GM23338 (cell line): ENCODE data around the gene MAP1S. TPM values are rescaled to one million over a fixed set of nuclear protein-coding genes. Genes with fewer than 3 reads are reported as not detected.

Experiments used
- ATAC-seq: fragments of 200-7000 bp; cut with Tn5 transposase; 3 replicates; pipeline ENCODE4 v1.9.1; 2020
- DNase-seq: peaks from one replicate; pipeline ENCODE4 v3.0.0-alpha.2; 2015; ENCODE audit warnings: low spot score
- H2AFZ ChIP-seq: fragments of 200-600 bp; sonication (generic); 2 replicates; pipeline ENCODE4 v1.8.0; 2016; ENCODE audit warnings: antibody characterized with exemption, mild to moderate bottlenecking, moderate library complexity
- H3F3A ChIP-seq: fragments of 200-600 bp; sonication (generic); replicated peaks from 2 replicates; pipeline ENCODE4 v1.8.0; 2017; ENCODE audit warnings: antibody characterized with exemption, mixed run types, low read depth
- H3K27ac ChIP-seq: fragments of 200-600 bp; sonication (generic); 2 replicates; pipeline ENCODE4 v1.6.1; 2016; ENCODE audit warnings: low read depth
- H3K27me3 ChIP-seq: fragments of 200-600 bp; sonication (generic); 2 replicates; pipeline ENCODE4 v1.8.0; 2016; ENCODE audit warnings: mild to moderate bottlenecking, mixed run types, moderate library complexity; ENCODE audit not compliant: insufficient read depth
- H3K36me3 ChIP-seq: fragments of 200-600 bp; sonication (generic); 2 replicates; pipeline ENCODE4 v1.8.0; 2016; ENCODE audit warnings: mild to moderate bottlenecking; ENCODE audit not compliant: insufficient read depth
- H3K4me1 ChIP-seq: fragments of 200-600 bp; sonication (generic); 2 replicates; pipeline ENCODE4 v1.8.0; 2016; ENCODE audit warnings: mild to moderate bottlenecking, moderate library complexity; ENCODE audit not compliant: insufficient read depth
- H3K4me2 ChIP-seq: fragments of 200-600 bp; sonication (generic); 2 replicates; pipeline ENCODE4 v1.7.1; 2017; ENCODE audit warnings: mixed run types
- H3K4me3 ChIP-seq: fragments of 200-600 bp; sonication (generic); 2 replicates; pipeline ENCODE4 v1.6.1; 2016; ENCODE audit warnings: mixed run types
- H3K79me2 ChIP-seq: fragments of 200-600 bp; sonication (generic); replicated peaks from 2 replicates; pipeline ENCODE4 v1.8.0; 2017; ENCODE audit warnings: mild to moderate bottlenecking; ENCODE audit not compliant: insufficient read depth
- H3K9me2 ChIP-seq: fragments of 200-600 bp; sonication (generic); 2 replicates; pipeline ENCODE4 v1.8.0; 2017; ENCODE audit not compliant: insufficient read depth
- H4K20me1 ChIP-seq: fragments of 200-600 bp; sonication (generic); replicated peaks from 2 replicates; pipeline ENCODE4 v1.8.0; 2017; ENCODE audit warnings: mild to moderate bottlenecking; ENCODE audit not compliant: insufficient read depth
- H3K27ac Mint-ChIP-seq: 2 replicates; pipeline ENCODE4 v1.8.0; 2020; ENCODE audit warnings: inconsistent platforms, mild to moderate bottlenecking, moderate library complexity, mixed read lengths
- H3K27me3 Mint-ChIP-seq: 3 replicates; pipeline ENCODE4 v1.8.0; 2022; ENCODE audit warnings: low read depth, mild to moderate bottlenecking, moderate library complexity, mixed read lengths, inconsistent platforms; ENCODE audit not compliant: insufficient read depth, poor library complexity
- H3K36me3 Mint-ChIP-seq: 3 replicates; pipeline ENCODE4 v1.8.0; 2021; ENCODE audit warnings: low read depth, mild to moderate bottlenecking, inconsistent platforms, moderate library complexity, mixed read lengths
- H3K4me1 Mint-ChIP-seq: 3 replicates; pipeline ENCODE4 v1.8.0; 2020; ENCODE audit warnings: mild to moderate bottlenecking, inconsistent platforms, mixed read lengths
- H3K4me3 Mint-ChIP-seq: 3 replicates; pipeline ENCODE4 v1.8.0; 2021; ENCODE audit warnings: moderate library complexity, mild to moderate bottlenecking, inconsistent platforms, mixed read lengths
- H3K9me3 Mint-ChIP-seq: 3 replicates; pipeline ENCODE4 v1.8.0; 2020; ENCODE audit warnings: moderate library complexity, mild to moderate bottlenecking, inconsistent platforms, mixed read lengths
- CREB1 ChIP-seq: fragments of 250-450 bp; sonication (Bioruptor Pico); IDR thresholded peaks from 2 replicates; pipeline ENCODE4 v1.5.0; 2020; ENCODE audit warnings: low read depth, mild to moderate bottlenecking, moderate library complexity
- CTCF ChIP-seq, 2 experiments: fragments of 200-600 bp in 1 of 2; sonication (generic) in 1 of 2; conservative IDR thresholded peaks; 2 replicates each; pipeline versions ENCODE4 v1.5.1 to v1.6.1; 2016 to 2017; ENCODE audit warnings: antibody characterized with exemption in 2 of 2, low read depth in 2 of 2, mild to moderate bottlenecking in 2 of 2, moderate library complexity in 1 of 2
- ETS1 ChIP-seq: IDR thresholded peaks from 2 replicates; pipeline ENCODE4 v1.6.1; 2016; ENCODE audit warnings: antibody characterized with exemption
- EZH2 ChIP-seq: fragments of 200-600 bp; sonication (generic); IDR thresholded peaks from one replicate; pipeline ENCODE4 v1.8.0; 2017; ENCODE audit warnings: antibody characterized with exemption, mild to moderate bottlenecking, low read depth; ENCODE audit not compliant: unreplicated experiment
- EZH2phosphoT487 ChIP-seq: fragments of 200-600 bp; sonication (generic); IDR thresholded peaks from one replicate; pipeline ENCODE4 v1.8.1; 2018; ENCODE audit warnings: antibody characterized with exemption; ENCODE audit not compliant: unreplicated experiment
- JUNB ChIP-seq: IDR thresholded peaks from one replicate; pipeline ENCODE4 v1.6.1; 2016; ENCODE audit warnings: antibody characterized with exemption; ENCODE audit not compliant: unreplicated experiment
- NANOG ChIP-seq: IDR thresholded peaks from 2 replicates; pipeline ENCODE4 v1.6.1; 2016; ENCODE audit warnings: antibody characterized with exemption, borderline replicate concordance
- POLR2AphosphoS5 ChIP-seq: IDR thresholded peaks from 2 replicates; pipeline ENCODE4 v1.6.1; 2016; ENCODE audit warnings: antibody characterized with exemption, low read depth
- REST ChIP-seq: IDR thresholded peaks from one replicate; pipeline ENCODE4 v1.6.1; 2018; ENCODE audit warnings: antibody characterized with exemption; ENCODE audit not compliant: unreplicated experiment
- STAT1 ChIP-seq: IDR thresholded peaks from one replicate; pipeline ENCODE4 v1.6.1; 2016; ENCODE audit warnings: antibody characterized with exemption; ENCODE audit not compliant: unreplicated experiment
- ZNF114 ChIP-seq: fragments of 250-450 bp; sonication (Bioruptor Pico); IDR thresholded peaks from 2 replicates; pipeline ENCODE4 v1.5.0; 2020; ENCODE audit warnings: mild to moderate bottlenecking, moderate library complexity
- ZNF331 ChIP-seq: fragments of 250-450 bp; sonication (Bioruptor Pico); IDR thresholded peaks from 2 replicates; pipeline ENCODE4 v1.5.0; 2020; ENCODE audit warnings: low read depth, mild to moderate bottlenecking, moderate library complexity
- ZNF462 ChIP-seq: fragments of 250-450 bp; sonication (Bioruptor Pico); IDR thresholded peaks from 2 replicates; pipeline ENCODE4 v1.5.0; 2020; ENCODE audit warnings: mild to moderate bottlenecking, moderate library complexity
- polyA plus RNA-seq: library from polyadenylated mRNA; unstranded; fragments of >200 nt; fragmentation: Nextera tagmentation; extraction: Ambion mirVana; gene quantifications from 2 replicates; pipeline ENCODE4 v1.2.1, GENCODE V29; 2016
- total RNA-seq: library from RNA; depleted of rRNA; stranded (reverse); fragments of >200 nt; shearing (Covaris generic); gene quantifications from 2 replicates; pipeline ENCODE4 v1.2.3, GENCODE V29; 2014

The MAP1S gene
- total and polyA plus RNA-seq, 2 experiments from 2014 or later = 102 to 104 TPM

- Mint-ChIP-seq H3K36me3 (peaks cover 6% of the 10 kb centered on the region), H3K27me3 (peaks cover 9% of the 10 kb centered on the region), H3K27ac (no peak overlapping the region), H3K9me3 (no peaks in the 10 kb centered on the region), H3K4me3 (no peak overlapping the region), H3K4me1 (peaks cover 3% of the 10 kb centered on the region; the same call in 2 of the 3 replicates)
- Histone ChIP-seq H4K20me1 (no peaks in the 10 kb centered on the region; the same call in 1 of the 2 replicates), H3K36me3 (no peaks in the 10 kb centered on the region), H3K27ac (no peak overlapping the region), H3K4me3 (no peak overlapping the region), H3K4me2 (no peak overlapping the region), H3K9me2 (no peaks in the 10 kb centered on the region), H3K79me2 (no peaks in the 10 kb centered on the region), H2AFZ (no peak overlapping the region), H3K27me3 (no peaks in the 10 kb centered on the region), H3F3A (no peaks in the 10 kb centered on the region), H3K4me1 (no peaks in the 10 kb centered on the region)
- ATAC-seq (no peak), DNase-seq (no peak)
- no peak for TF ChIP-seq REST
- TF ChIP-seq CTCF (conservative IDR thresholded peaks at IDR 0.05; ENCODE audit: low read depth in 2 of 2) = no peak
- TF ChIP-seq ZNF331 (CRISPR knock-in tag) = no peak
- no peak for TF ChIP-seq STAT1
- TF ChIP-seq EZH2phosphoT487 = no peak
- no peak for TF ChIP-seq ETS1
- TF ChIP-seq EZH2 = no peak
- TF ChIP-seq ZNF462 (CRISPR knock-in tag) = no peak
- TF ChIP-seq CREB1 (CRISPR knock-in tag) = no peak
- TF ChIP-seq ZNF114 (CRISPR knock-in tag) = no peak
- no peak for TF ChIP-seq JUNB
- TF ChIP-seq NANOG = no peak
- no peak for TF ChIP-seq POLR2AphosphoS5
Measured at GRCh38 chr19:17767559-17767958, 48.3 kb downstream of the MAP1S start.
